OCI-LY3 (cell line): ENCODE measurements around the gene GRIK1.

Experiments used
- EZH2phosphoT487 ChIP-seq: fragments of 200-600 bp; shearing (Covaris generic); IDR thresholded peaks from 2 replicates; pipeline ENCODE4 v1.6.1; 2018; ENCODE audit warnings: antibody characterized with exemption, mixed run types, low read depth
- TF ChIP-seq, protein P1 (sequence below): fragments of 200-600, 300-600 bp; sonication (generic); IDR thresholded peaks from 2 replicates; pipeline ENCODE4 v1.5.1; 2014; ENCODE audit warnings: antibody characterized with exemption, low read length, low read depth

DNA sequence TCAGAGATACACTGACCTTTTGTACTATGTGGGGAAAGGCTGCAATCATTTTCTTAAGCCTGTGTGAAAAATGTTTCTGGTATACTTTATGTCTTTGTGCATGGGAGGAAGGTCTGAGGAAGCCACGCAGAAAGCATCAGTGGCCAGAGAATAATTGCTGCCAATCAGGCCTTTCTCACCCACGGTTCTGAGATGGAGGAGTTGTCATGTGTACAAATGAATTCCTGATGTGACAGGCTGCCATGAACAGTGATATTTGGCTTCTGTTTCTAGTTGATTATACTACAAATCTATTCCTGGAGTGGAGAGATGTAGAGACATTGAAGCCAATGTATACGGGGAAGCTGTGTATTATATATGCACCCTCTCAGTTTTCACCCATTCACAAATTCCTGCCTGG, 142.6 kb downstream of the GRIK1 start:
- TF ChIP-seq, protein P1, sequence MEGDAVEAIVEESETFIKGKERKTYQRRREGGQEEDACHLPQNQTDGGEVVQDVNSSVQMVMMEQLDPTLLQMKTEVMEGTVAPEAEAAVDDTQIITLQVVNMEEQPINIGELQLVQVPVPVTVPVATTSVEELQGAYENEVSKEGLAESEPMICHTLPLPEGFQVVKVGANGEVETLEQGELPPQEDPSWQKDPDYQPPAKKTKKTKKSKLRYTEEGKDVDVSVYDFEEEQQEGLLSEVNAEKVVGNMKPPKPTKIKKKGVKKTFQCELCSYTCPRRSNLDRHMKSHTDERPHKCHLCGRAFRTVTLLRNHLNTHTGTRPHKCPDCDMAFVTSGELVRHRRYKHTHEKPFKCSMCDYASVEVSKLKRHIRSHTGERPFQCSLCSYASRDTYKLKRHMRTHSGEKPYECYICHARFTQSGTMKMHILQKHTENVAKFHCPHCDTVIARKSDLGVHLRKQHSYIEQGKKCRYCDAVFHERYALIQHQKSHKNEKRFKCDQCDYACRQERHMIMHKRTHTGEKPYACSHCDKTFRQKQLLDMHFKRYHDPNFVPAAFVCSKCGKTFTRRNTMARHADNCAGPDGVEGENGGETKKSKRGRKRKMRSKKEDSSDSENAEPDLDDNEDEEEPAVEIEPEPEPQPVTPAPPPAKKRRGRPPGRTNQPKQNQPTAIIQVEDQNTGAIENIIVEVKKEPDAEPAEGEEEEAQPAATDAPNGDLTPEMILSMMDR = no peak
- TF ChIP-seq EZH2phosphoT487 = no peak
